ENCODE results near the gene ENO4. TPM values are rescaled to one million over a fixed set of nuclear protein-coding genes. Genes with fewer than 3 reads are reported as not detected.

ENO4 gene
- total and polyA plus RNA-seq, 7 experiments from 2014 or later: not detected

DNA sequence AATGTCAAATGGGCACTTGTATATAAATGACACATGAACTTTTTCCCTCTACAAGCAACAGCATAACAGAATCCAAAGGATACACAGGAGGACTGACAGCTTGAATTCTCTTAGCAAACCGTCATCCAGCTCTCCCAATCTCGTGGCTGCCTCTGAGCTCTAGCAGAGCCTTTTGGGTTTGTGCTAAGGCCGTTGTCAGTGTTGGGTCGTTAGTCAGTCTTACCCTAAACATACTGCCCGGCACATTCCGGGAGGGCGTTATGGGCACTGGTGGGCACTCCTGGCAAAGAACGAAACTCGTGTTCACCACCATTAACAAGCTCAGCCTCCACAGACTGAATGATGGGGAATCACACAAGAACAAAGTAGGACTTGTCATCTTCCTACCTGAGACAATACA lies 19.6 kb upstream of the ENO4 start:
- Mint-ChIP-seq H3K27me3 (peaks cover 0 to 30% (median 8%) of the 10 kb centered on the region in 5 donors), H3K36me3 (no peaks in the 10 kb centered on the region), H3K4me1 (peaks cover 0 to 1% (median 0%) of the 10 kb centered on the region in 7 donors), H3K9me3 (peaks cover 0 to 3% (median 0%) of the 10 kb centered on the region in 11 donors), H3K27ac (no peak overlapping the region), H3K4me3 (no peak overlapping the region)
- no peaks in the 10 kb centered on the region for H3K36me3 ChIP-seq (ENCODE audit: control insufficient read depth in 2 of 3, insufficient read depth in 3 of 3, low read length in 3 of 3)
- intact Hi-C loops (cut with micrococcal nuclease): no loop called here
- ATAC-seq (no peak), DNase-seq (no peak)
- no peaks in the 10 kb centered on the region for H3K9me3 ChIP-seq (ENCODE audit: control insufficient read depth in 2 of 3, low read length in 3 of 3)
- POLR2A ChIA-PET: no interaction called here
- no peak overlapping the region for H3K27ac ChIP-seq (ENCODE audit: low read depth, low read length)
- no peak overlapping the region for H3K4me3 ChIP-seq (ENCODE audit: low read length)
- no peaks in the 10 kb centered on the region for H3K4me1 ChIP-seq (ENCODE audit: control insufficient read depth in 2 of 2, insufficient read depth in 2 of 2, low read length in 2 of 2)
- CTCF ChIA-PET: no interaction called here
- no peaks in the 10 kb centered on the region for H3K27me3 ChIP-seq (ENCODE audit: control insufficient read depth in 2 of 2, insufficient read depth in 2 of 2, low read length in 2 of 2)

DNA sequence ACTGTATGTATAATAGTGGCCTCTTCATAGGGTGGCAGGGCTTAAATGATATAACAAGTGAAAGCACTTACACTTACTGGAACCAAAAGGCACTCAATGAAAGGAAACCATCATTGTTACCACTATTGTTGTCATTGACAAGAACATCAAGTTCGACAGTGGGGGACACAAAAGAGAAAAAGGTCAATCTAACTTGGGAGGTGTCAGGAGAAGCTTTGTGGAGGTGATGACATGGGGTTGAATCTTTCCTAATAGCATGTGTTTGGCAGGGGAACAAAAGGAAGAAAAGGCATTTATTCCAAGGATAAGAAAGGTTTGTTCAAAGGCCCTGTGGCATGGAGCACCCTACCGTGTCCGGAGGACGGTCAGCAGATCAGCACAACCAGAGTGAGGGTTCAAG lies 18.2 kb upstream of the ENO4 start:
- Mint-ChIP-seq H3K36me3 (no peaks in the 10 kb centered on the region), H3K9me3 (peaks cover 0 to 3% (median 0%) of the 10 kb centered on the region in 11 donors), H3K4me3 (no peak overlapping the region), H3K27ac (no peak overlapping the region), H3K27me3 (peaks cover 0 to 30% (median 9%) of the 10 kb centered on the region in 5 donors), H3K4me1 (peaks cover 0 to 1% (median 0%) of the 10 kb centered on the region in 7 donors)
- no peaks in the 10 kb centered on the region for H3K9me3 ChIP-seq (ENCODE audit: control insufficient read depth in 2 of 3, low read length in 3 of 3)
- intact Hi-C loops (cut with micrococcal nuclease): no loop called here
- CTCF ChIA-PET: no interaction called here
- POLR2A ChIA-PET: no interaction called here
- no peak for ATAC-seq
- no peak for DNase-seq
- no peaks in the 10 kb centered on the region for H3K4me1 ChIP-seq (ENCODE audit: control insufficient read depth in 2 of 2, insufficient read depth in 2 of 2, low read length in 2 of 2)
- H3K27me3 ChIP-seq (ENCODE audit: control insufficient read depth in 2 of 2, insufficient read depth in 2 of 2, low read length in 2 of 2): no peaks in the 10 kb centered on the region
- H3K27ac ChIP-seq (ENCODE audit: low read depth, low read length): no peak overlapping the region
- no peak overlapping the region for H3K4me3 ChIP-seq (ENCODE audit: low read length)
- H3K36me3 ChIP-seq (ENCODE audit: control insufficient read depth in 2 of 3, insufficient read depth in 3 of 3, low read length in 3 of 3): no peaks in the 10 kb centered on the region

DNA sequence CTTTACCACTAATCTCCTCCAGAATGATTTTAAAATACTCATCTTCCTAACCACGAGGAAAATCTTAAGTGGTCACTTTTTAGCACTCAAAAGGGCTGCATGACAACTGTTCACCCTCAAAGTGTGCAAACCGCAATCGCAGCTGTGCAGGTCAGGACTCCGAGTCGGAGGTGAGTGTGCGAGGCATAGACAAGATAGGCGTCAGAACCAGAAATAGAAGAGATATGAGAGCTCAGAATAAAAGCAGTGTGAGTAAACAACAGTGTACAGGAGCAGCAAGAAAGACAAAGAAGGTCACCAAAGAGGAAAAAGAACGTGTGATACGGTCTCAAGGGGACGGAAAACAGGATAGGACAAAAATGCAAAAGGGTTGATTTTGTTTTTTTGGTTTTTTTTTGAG lies 17.5 kb upstream of the ENO4 start:
- H3K27ac Mint-ChIP-seq: no peak overlapping the region
- peaks cover 0 to 1% (median 0%) of the 10 kb centered on the region in 7 donors for H3K4me1 Mint-ChIP-seq
- POLR2A ChIA-PET: no interaction called here

DNA sequence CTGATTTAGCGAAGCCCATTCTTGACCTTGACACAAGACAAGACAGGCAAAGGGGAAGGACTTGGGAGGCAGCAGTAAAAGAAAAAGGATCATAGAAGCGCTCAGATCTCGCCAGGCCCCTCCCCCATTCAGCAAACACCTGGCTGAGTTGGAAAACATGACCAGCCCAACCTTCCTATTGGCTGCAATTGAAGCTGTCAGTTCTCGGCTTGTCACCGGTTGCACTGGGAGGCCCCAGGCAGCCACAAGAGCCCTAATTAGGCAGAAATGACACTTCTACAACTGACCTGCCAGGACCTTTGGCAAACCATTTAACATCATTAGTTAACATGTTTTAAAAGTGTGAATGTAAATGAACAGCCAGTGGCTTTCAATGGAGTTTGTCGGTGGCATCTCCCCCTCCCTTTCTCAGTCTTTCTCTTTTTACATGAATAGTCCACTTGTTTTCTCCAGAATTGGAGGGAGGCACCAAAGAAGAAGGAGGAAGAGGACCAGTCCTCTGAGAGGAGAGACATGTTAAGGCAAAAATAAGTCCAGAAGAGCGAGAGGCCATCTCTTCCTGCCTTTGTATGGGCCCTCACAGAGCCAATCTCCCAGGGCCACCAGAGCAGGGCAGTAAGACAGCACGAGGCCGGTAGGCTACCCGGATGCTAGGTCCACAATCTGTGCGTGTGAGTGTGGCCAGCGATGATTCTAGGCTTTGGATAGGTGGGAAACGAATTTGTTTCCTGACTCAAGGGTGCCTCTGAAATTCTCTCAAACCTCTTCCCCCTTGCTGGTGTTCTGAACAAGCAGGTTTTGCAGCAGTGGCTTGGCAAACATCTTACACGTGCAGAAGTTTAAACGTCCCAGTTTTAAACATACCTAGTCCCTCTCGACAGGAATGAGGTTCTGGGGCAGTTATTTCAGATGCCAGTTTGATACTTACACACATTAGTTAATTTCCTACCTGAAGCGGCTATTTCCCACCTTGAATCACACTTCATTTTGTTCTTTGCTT lies 15.0 kb upstream of the ENO4 start:
- Mint-ChIP-seq H3K36me3 (no peaks in the 10 kb centered on the region), H3K27me3 (peaks cover 0 to 33% (median 20%) of the 10 kb centered on the region in 5 donors), H3K4me3 (no peak overlapping the region), H3K27ac (no peak overlapping the region), H3K4me1 (peaks cover 0 to under 1% (median 0%) of the 10 kb centered on the region in 7 donors), H3K9me3 (peaks cover 0 to under 1% (median 0%) of the 10 kb centered on the region in 11 donors)
- intact Hi-C loops (cut with micrococcal nuclease): no loop called here
- Histone ChIP-seq H3K36me3 (ENCODE audit: control insufficient read depth in 2 of 3, insufficient read depth in 3 of 3, low read length in 3 of 3) (no peaks in the 10 kb centered on the region), H3K4me3 (ENCODE audit: low read length) (no peak overlapping the region), H3K27me3 (ENCODE audit: control insufficient read depth in 2 of 2, insufficient read depth in 2 of 2, low read length in 2 of 2) (no peaks in the 10 kb centered on the region), H3K4me1 (ENCODE audit: control insufficient read depth in 2 of 2, insufficient read depth in 2 of 2, low read length in 2 of 2) (no peaks in the 10 kb centered on the region), H3K27ac (ENCODE audit: low read depth, low read length) (no peak overlapping the region), H3K9me3 (ENCODE audit: control insufficient read depth in 2 of 3, low read length in 3 of 3) (no peaks in the 10 kb centered on the region)
- ChIA-PET POLR2A (no interaction called here), CTCF (no interaction called here)
- no peak for ATAC-seq
- no peak for DNase-seq

More for the DNA sequence above, 17.5 kb upstream of the ENO4 start:
- Mint-ChIP-seq H3K4me3 (no peak overlapping the region), H3K9me3 (peaks cover 0 to 3% (median 0%) of the 10 kb centered on the region in 11 donors), H3K27me3 (peaks cover 0 to 29% (median 11%) of the 10 kb centered on the region in 5 donors), H3K36me3 (no peaks in the 10 kb centered on the region)
- no peak overlapping the region for H3K4me3 ChIP-seq (ENCODE audit: low read length)
- H3K9me3 ChIP-seq (ENCODE audit: control insufficient read depth in 2 of 3, low read length in 3 of 3): no peaks in the 10 kb centered on the region
- no peaks in the 10 kb centered on the region for H3K36me3 ChIP-seq (ENCODE audit: control insufficient read depth in 2 of 3, insufficient read depth in 3 of 3, low read length in 3 of 3)
- ATAC-seq: no peak
- H3K27ac ChIP-seq (ENCODE audit: low read depth, low read length): no peak overlapping the region
- no peaks in the 10 kb centered on the region for H3K4me1 ChIP-seq (ENCODE audit: control insufficient read depth in 2 of 2, insufficient read depth in 2 of 2, low read length in 2 of 2)
- intact Hi-C loops (cut with micrococcal nuclease): no loop called here
- CTCF ChIA-PET: no interaction called here
- no peaks in the 10 kb centered on the region for H3K27me3 ChIP-seq (ENCODE audit: control insufficient read depth in 2 of 2, insufficient read depth in 2 of 2, low read length in 2 of 2)
- DNase-seq: no peak

DNA sequence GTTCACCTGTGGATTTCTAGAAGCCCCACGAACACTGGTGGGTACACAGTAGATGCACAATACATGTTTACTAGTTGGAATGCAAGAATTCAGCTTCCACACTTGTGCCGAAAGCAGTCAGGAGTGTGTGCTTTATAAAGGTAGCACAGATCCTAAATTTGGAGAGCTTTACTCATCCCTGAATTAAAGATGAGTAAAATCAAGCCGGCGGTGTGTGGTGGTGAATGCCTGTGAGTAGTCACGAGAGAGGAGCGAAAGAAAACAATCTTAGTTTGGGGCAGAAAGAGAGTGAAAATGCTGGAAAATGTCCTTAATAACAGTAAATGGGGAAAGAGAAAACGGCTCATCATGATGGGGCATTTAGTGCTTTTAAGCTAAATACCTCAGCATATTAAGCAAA lies 13.6 kb upstream of the ENO4 start:
- H3K4me1 Mint-ChIP-seq: no peaks in the 10 kb centered on the region
- H3K4me3 Mint-ChIP-seq: no peak overlapping the region
- no peaks in the 10 kb centered on the region for H3K9me3 ChIP-seq (ENCODE audit: control insufficient read depth in 2 of 3, low read length in 3 of 3)
- peaks cover 0 to 27% (median 13%) of the 10 kb centered on the region in 5 donors for H3K27me3 Mint-ChIP-seq
- H3K27ac Mint-ChIP-seq: no peak overlapping the region
- POLR2A ChIA-PET: no interaction called here
- DNase-seq (no peak), ATAC-seq (no peak)
- H3K9me3 Mint-ChIP-seq: no peaks in the 10 kb centered on the region
- intact Hi-C loops (cut with micrococcal nuclease): no loop called here
- H3K36me3 Mint-ChIP-seq: no peaks in the 10 kb centered on the region
- H3K36me3 ChIP-seq (ENCODE audit: control insufficient read depth in 2 of 3, insufficient read depth in 3 of 3, low read length in 3 of 3): no peaks in the 10 kb centered on the region
- CTCF ChIA-PET: no interaction called here
- no peak overlapping the region for H3K27ac ChIP-seq (ENCODE audit: low read depth, low read length)
- no peaks in the 10 kb centered on the region for H3K4me1 ChIP-seq (ENCODE audit: control insufficient read depth in 2 of 2, insufficient read depth in 2 of 2, low read length in 2 of 2)
- no peak overlapping the region for H3K4me3 ChIP-seq (ENCODE audit: low read length)
- no peaks in the 10 kb centered on the region for H3K27me3 ChIP-seq (ENCODE audit: control insufficient read depth in 2 of 2, insufficient read depth in 2 of 2, low read length in 2 of 2)

DNA sequence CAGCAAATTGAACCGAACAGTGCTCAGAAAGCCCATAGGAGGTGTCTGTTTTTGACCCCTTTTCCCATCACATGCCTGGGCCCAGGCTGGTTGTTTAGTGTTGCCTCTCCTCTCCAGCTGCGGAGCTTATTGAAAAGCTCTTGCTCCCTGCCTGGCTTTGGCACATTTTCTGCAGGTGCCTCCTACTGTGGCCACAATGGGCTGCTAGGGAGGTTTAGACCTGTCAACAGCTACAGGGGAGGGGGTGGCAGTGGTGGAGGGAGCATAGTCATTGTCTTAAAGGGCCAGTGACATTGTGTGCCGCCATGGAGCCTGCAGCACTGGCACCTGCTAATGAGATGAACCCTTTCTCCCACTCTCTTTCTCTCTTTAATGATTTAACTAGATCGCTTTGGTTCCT lies 13.2 kb upstream of the ENO4 start:
- H3K27me3 Mint-ChIP-seq: peaks cover 0 to 27% (median 13%) of the 10 kb centered on the region in 5 donors
- no peak overlapping the region for H3K27ac Mint-ChIP-seq
- intact Hi-C loops (cut with micrococcal nuclease): no loop called here
- Histone ChIP-seq H3K4me3 (ENCODE audit: low read length) (no peak overlapping the region), H3K4me1 (ENCODE audit: control insufficient read depth in 2 of 2, insufficient read depth in 2 of 2, low read length in 2 of 2) (no peaks in the 10 kb centered on the region), H3K27ac (ENCODE audit: low read depth, low read length) (no peak overlapping the region), H3K9me3 (ENCODE audit: control insufficient read depth in 2 of 3, low read length in 3 of 3) (no peaks in the 10 kb centered on the region), H3K27me3 (ENCODE audit: control insufficient read depth in 2 of 2, insufficient read depth in 2 of 2, low read length in 2 of 2) (no peaks in the 10 kb centered on the region), H3K36me3 (ENCODE audit: control insufficient read depth in 2 of 3, insufficient read depth in 3 of 3, low read length in 3 of 3) (no peaks in the 10 kb centered on the region)
- no peak overlapping the region for H3K4me3 Mint-ChIP-seq
- CTCF ChIA-PET: no interaction called here
- H3K4me1 Mint-ChIP-seq: no peaks in the 10 kb centered on the region
- no peaks in the 10 kb centered on the region for H3K9me3 Mint-ChIP-seq
- no peak for ATAC-seq
- H3K36me3 Mint-ChIP-seq: no peaks in the 10 kb centered on the region
- POLR2A ChIA-PET: no interaction called here
- no peak for DNase-seq
